CD8-positive, alpha-beta memory T cell (primary cell): ENCODE data around the gene WFIKKN1. TPM values are rescaled to one million over a fixed set of nuclear protein-coding genes. Genes with fewer than 3 reads are reported as not detected.
A peak's percentile ranks its signal among the peaks of the same experiment; 100 is the strongest.

ENCODE experiments used
- CTCF ChIA-PET: fragments of 350-600 bp; sonication (Branson Sonifier 250); formaldehyde crosslinking; loops from one replicate; lab custom pipeline; 2021; ENCODE audit warnings: antibody characterized with exemption; lab: Charles Lee
- POLR2A ChIA-PET: fragments of 350-600 bp; sonication (Branson Sonifier 250); formaldehyde crosslinking; loops from one replicate; lab custom pipeline; 2021; ENCODE audit warnings: antibody characterized with exemption; lab: Charles Lee
- DNase-seq, 5 donors: peaks; one replicate each; pipeline versions ENCODE4 v3.0.0 to v3.0.0-alpha.2; 2020 to 2022; ENCODE audit warnings: mixed read lengths in 1 of 5
- H3K27ac ChIP-seq: one replicate; pipeline ENCODE4 v1.7.0; 2013; ENCODE audit warnings: low read depth, mild to moderate bottlenecking, low read length, moderate library complexity
- H3K27me3 ChIP-seq: 2 replicates; pipeline ENCODE4 v1.7.0; 2013; ENCODE audit warnings: low read length, mild to moderate bottlenecking; ENCODE audit not compliant: insufficient read depth, poor library complexity, severe bottlenecking
- H3K36me3 ChIP-seq: 2 replicates; pipeline ENCODE4 v1.7.0; 2013; ENCODE audit warnings: mild to moderate bottlenecking, low read length, moderate library complexity; ENCODE audit not compliant: insufficient read depth
- H3K4me1 ChIP-seq: 2 replicates; pipeline ENCODE4 v1.7.0; 2013; ENCODE audit warnings: mild to moderate bottlenecking, low read length, moderate library complexity; ENCODE audit not compliant: insufficient read depth
- H3K4me3 ChIP-seq: 2 replicates; pipeline ENCODE4 v1.7.0; 2013; ENCODE audit warnings: mild to moderate bottlenecking, low read length
- H3K9me3 ChIP-seq: 2 replicates; pipeline ENCODE4 v1.7.0; 2013; ENCODE audit warnings: mild to moderate bottlenecking, low read length
- H3K27ac Mint-ChIP-seq, 8 donors: one replicate each; pipeline ENCODE4 v1.8.0; 2020 to 2021; ENCODE audit warnings: mixed read lengths in 8 of 8, mild to moderate bottlenecking in 6 of 8, inconsistent platforms in 3 of 8, moderate library complexity in 3 of 8
- H3K27me3 Mint-ChIP-seq, 2 donors: one replicate each; pipeline ENCODE4 v1.8.0; 2020 to 2021; ENCODE audit warnings: mixed read lengths in 2 of 2, mild to moderate bottlenecking in 1 of 2, moderate library complexity in 1 of 2
- H3K36me3 Mint-ChIP-seq, 3 donors: one replicate each; pipeline ENCODE4 v1.8.0; 2020 to 2021; ENCODE audit warnings: mixed read lengths in 3 of 3, inconsistent platforms in 1 of 3, mild to moderate bottlenecking in 1 of 3
- H3K4me1 Mint-ChIP-seq, 3 donors: one replicate each; pipeline ENCODE4 v1.8.0; 2020 to 2021; ENCODE audit warnings: mixed read lengths in 3 of 3, inconsistent platforms in 1 of 3, mild to moderate bottlenecking in 1 of 3
- H3K4me3 Mint-ChIP-seq, 7 donors: one replicate each; pipeline ENCODE4 v1.8.0; 2020 to 2021; ENCODE audit warnings: mixed read lengths in 7 of 7, mild to moderate bottlenecking in 6 of 7, moderate library complexity in 4 of 7, inconsistent platforms in 2 of 7
- H3K9me3 Mint-ChIP-seq, 5 donors: one replicate each; pipeline ENCODE4 v1.8.0; 2020 to 2022; ENCODE audit warnings: mixed read lengths in 5 of 5, mild to moderate bottlenecking in 3 of 5, moderate library complexity in 2 of 5, inconsistent platforms in 1 of 5
- polyA plus RNA-seq: library from polyadenylated mRNA; unstranded; fragments of 300-500 nt; fragmentation: Illumina TruSeq; gene quantifications from one replicate; pipeline ENCODE4 v1.2.3, GENCODE V29; 2021
- total RNA-seq, 2 experiments: library from RNA; stranded (reverse); gene quantifications; one replicate each; pipeline ENCODE4 v1.2.3, GENCODE V29; 2021

The WFIKKN1 gene
- total RNA-seq (under 1 TPM; 0.11 to 0.22 TPM), polyA plus RNA-seq (0.09 TPM)

GRCh38 chr16:630815-631405, at the start of gene WFIKKN1:
Gene WFIKKN1, plus strand, starts transcription at chr16:630985. Its CDS starts 269 bp downstream, at chr16:631254.
- H3K27me3 ChIP-seq = no peaks in the 10 kb centered on the region
- H3K36me3 Mint-ChIP-seq = peaks cover 0 to 29% (median 0%) of the 10 kb centered on the region in 3 donors
- DNase-seq = no peak
- peaks cover 0 to 4% (median 2%) of the 10 kb centered on the region in 3 donors for H3K4me1 Mint-ChIP-seq
- H3K9me3 ChIP-seq = no peaks in the 10 kb centered on the region
- POLR2A ChIA-PET = no interaction called here
- no peaks in the 10 kb centered on the region for H3K9me3 Mint-ChIP-seq
- CTCF ChIA-PET = no interaction called here
- H3K36me3 ChIP-seq = no peaks in the 10 kb centered on the region
- no peak within 1 kb of the TSS for H3K4me3 ChIP-seq
- peak within 1 kb of the TSS in 1 of 8 donors; percentile 57 for H3K27ac Mint-ChIP-seq
- peaks cover 7% of the 10 kb centered on the region for H3K4me1 ChIP-seq
- H3K4me3 Mint-ChIP-seq = peak within 1 kb of the TSS in 1 of 7 donors; percentile 32
- H3K27ac ChIP-seq = no peak within 1 kb of the TSS
- H3K27me3 Mint-ChIP-seq = no peaks in the 10 kb centered on the region

GRCh38 chr16:582218-582613, 48.6 kb upstream of the WFIKKN1 start:
- no peak for DNase-seq
- Mint-ChIP-seq H3K4me3 (no peak overlapping the region), H3K36me3 (no peaks in the 10 kb centered on the region), H3K9me3 (no peaks in the 10 kb centered on the region), H3K27ac (no peak overlapping the region), H3K4me1 (peaks cover 0 to 4% (median 0%) of the 10 kb centered on the region in 3 donors), H3K27me3 (peaks cover 0 to 2% of the 10 kb centered on the region in 2 donors)
- Histone ChIP-seq H3K9me3 (no peaks in the 10 kb centered on the region), H3K27me3 (no peaks in the 10 kb centered on the region), H3K36me3 (no peaks in the 10 kb centered on the region), H3K27ac (no peak overlapping the region), H3K4me1 (peaks cover 4% of the 10 kb centered on the region), H3K4me3 (no peak overlapping the region)
- POLR2A ChIA-PET = no interaction called here
- CTCF ChIA-PET = interaction anchor here (1.3 kb wide), 1 partner anchor 19 kb away, joined by 4 read pairs; no protein-coding TSS in a partner anchor

- H3K4me1 ChIP-seq = peaks cover 10% of the 10 kb centered on the region
- Mint-ChIP-seq H3K36me3 (no peaks in the 10 kb centered on the region), H3K27me3 (peaks cover 0 to 2% of the 10 kb centered on the region in 2 donors), H3K9me3 (no peaks in the 10 kb centered on the region), H3K27ac (no peak overlapping the region), H3K4me1 (peaks cover 0 to 8% (median 3%) of the 10 kb centered on the region in 3 donors), H3K4me3 (no peak overlapping the region)
- POLR2A ChIA-PET = no interaction called here
- no peak for DNase-seq
- H3K36me3 ChIP-seq = no peaks in the 10 kb centered on the region
- H3K27ac ChIP-seq = no peak overlapping the region
- CTCF ChIA-PET = no interaction called here
- no peaks in the 10 kb centered on the region for H3K27me3 ChIP-seq
- no peaks in the 10 kb centered on the region for H3K9me3 ChIP-seq
- H3K4me3 ChIP-seq = no peak overlapping the region
Observed at GRCh38 chr16:582614-583331, 48.0 kb upstream of the WFIKKN1 start.

GRCh38 chr16:583470-583814, 47.3 kb upstream of the WFIKKN1 start:
- Mint-ChIP-seq H3K27ac (no peak overlapping the region), H3K4me3 (no peak overlapping the region), H3K27me3 (peaks cover 0 to 2% of the 10 kb centered on the region in 2 donors), H3K36me3 (no peaks in the 10 kb centered on the region), H3K9me3 (no peaks in the 10 kb centered on the region), H3K4me1 (peaks cover 0 to 14% (median 5%) of the 10 kb centered on the region in 3 donors)
- no peaks in the 10 kb centered on the region for H3K27me3 ChIP-seq
- CTCF ChIA-PET = no interaction called here
- no peaks in the 10 kb centered on the region for H3K36me3 ChIP-seq
- POLR2A ChIA-PET = interaction anchor here (0.6 kb wide), 1 partner anchor 25 kb away, joined by 3 read pairs; no protein-coding TSS in a partner anchor
- no peak overlapping the region for H3K4me3 ChIP-seq
- no peak overlapping the region for H3K27ac ChIP-seq
- no peak for DNase-seq
- H3K9me3 ChIP-seq = no peaks in the 10 kb centered on the region
- peaks cover 16% of the 10 kb centered on the region for H3K4me1 ChIP-seq

GRCh38 chr16:583815-584591, 46.8 kb upstream of the WFIKKN1 start:
- POLR2A ChIA-PET = interaction anchor here (0.6 kb wide), 1 partner anchor 25 kb away, joined by 3 read pairs; no protein-coding TSS in a partner anchor

GRCh38 chr16:585351-585750, 45.4 kb upstream of the WFIKKN1 start:
- Mint-ChIP-seq H3K4me3 (peak overlapping the region in 1 of 7 donors; percentile 54), H3K27me3 (peaks cover 0 to 4% of the 10 kb centered on the region in 2 donors), H3K9me3 (no peaks in the 10 kb centered on the region), H3K27ac (peak overlapping the region in 1 of 8 donors; percentile 45), H3K4me1 (peaks cover 0 to 17% (median 7%) of the 10 kb centered on the region in 3 donors), H3K36me3 (peaks cover 0 to 8% (median 0%) of the 10 kb centered on the region in 3 donors)
- DNase-seq = no peak
- H3K27me3 ChIP-seq = no peaks in the 10 kb centered on the region
- no peaks in the 10 kb centered on the region for H3K9me3 ChIP-seq
- POLR2A ChIA-PET = no interaction called here
- peaks cover 17% of the 10 kb centered on the region for H3K4me1 ChIP-seq
- H3K36me3 ChIP-seq = no peaks in the 10 kb centered on the region
- CTCF ChIA-PET = interaction anchor here (0.5 kb wide), 1 partner anchor 8 kb away, joined by 4 read pairs; no protein-coding TSS in a partner anchor
- H3K4me3 ChIP-seq = no peak overlapping the region
- no peak overlapping the region for H3K27ac ChIP-seq

More at GRCh38 chr16:583815-584591, 46.8 kb upstream of the WFIKKN1 start:
- Histone ChIP-seq H3K4me1 (peaks cover 17% of the 10 kb centered on the region), H3K27me3 (no peaks in the 10 kb centered on the region), H3K9me3 (no peaks in the 10 kb centered on the region), H3K36me3 (no peaks in the 10 kb centered on the region), H3K27ac (no peak overlapping the region), H3K4me3 (no peak overlapping the region)
- Mint-ChIP-seq H3K4me3 (no peak overlapping the region), H3K9me3 (no peaks in the 10 kb centered on the region), H3K27me3 (peaks cover 0 to 4% of the 10 kb centered on the region in 2 donors), H3K27ac (no peak overlapping the region), H3K4me1 (peaks cover 0 to 16% (median 7%) of the 10 kb centered on the region in 3 donors), H3K36me3 (peaks cover 0 to 2% (median 0%) of the 10 kb centered on the region in 3 donors)
- DNase-seq = no peak
- CTCF ChIA-PET = no interaction called here

- peaks cover 0 to 8% (median 0%) of the 10 kb centered on the region in 3 donors for H3K36me3 Mint-ChIP-seq
- peak overlapping the region in 1 of 7 donors; percentile 54 for H3K4me3 Mint-ChIP-seq
- DNase-seq = no peak
Observed at GRCh38 chr16:586047-586644, 44.6 kb upstream of the WFIKKN1 start.

More at GRCh38 chr16:586047-586644, 44.6 kb upstream of the WFIKKN1 start:
- H3K27ac ChIP-seq = no peak overlapping the region
- H3K4me1 ChIP-seq = peaks cover 24% of the 10 kb centered on the region
- POLR2A ChIA-PET = no interaction called here
- no peaks in the 10 kb centered on the region for H3K9me3 ChIP-seq
- Mint-ChIP-seq H3K27me3 (peaks cover 0 to 4% of the 10 kb centered on the region in 2 donors), H3K27ac (peak overlapping the region in 1 of 8 donors; percentile 45), H3K4me1 (peaks cover 8 to 25% (median 13%) of the 10 kb centered on the region in 3 donors), H3K9me3 (no peaks in the 10 kb centered on the region)
- no peak overlapping the region for H3K4me3 ChIP-seq
- no peaks in the 10 kb centered on the region for H3K27me3 ChIP-seq
- CTCF ChIA-PET = interaction anchor here (0.5 kb wide), 1 partner anchor 9 kb away, joined by 4 read pairs; no protein-coding TSS in a partner anchor
- no peaks in the 10 kb centered on the region for H3K36me3 ChIP-seq
